OCI-LY7 (cell line): ENCODE measurements around the gene NELFCD.

Experiments
- CTCF ChIP-seq: fragments of 200-600 bp; sonication (generic); conservative IDR thresholded peaks from 2 replicates; pipeline ENCODE4 v1.5.1; 2014; ENCODE audit warnings: mild to moderate bottlenecking, antibody characterized with exemption, low read length, moderate library complexity, mixed read lengths
- EZH2phosphoT487 ChIP-seq: fragments of 200-600 bp; sonication (generic); IDR thresholded peaks from 2 replicates; pipeline ENCODE4 v1.6.1; 2018; ENCODE audit warnings: low read depth, borderline replicate concordance, mild to moderate bottlenecking, mixed run types, antibody characterized with exemption, low read length, moderate library complexity, mixed read lengths

- TF ChIP-seq CTCF (no peak), EZH2phosphoT487 (no peak)
Observed at GRCh38 chr20:59015812-59016711, 35.0 kb downstream of the NELFCD start.
